Fibroblast of pulmonary artery (primary cell): ENCODE results near the gene FSHR.

Experiments used
- DNase-seq: peaks from one replicate; pipeline ENCODE4 v3.0.0-alpha.2; 2010; ENCODE audit warnings: low read depth
- H3K4me3 ChIP-seq: replicated peaks from 2 replicates; pipeline ENCODE4 v1.5.1; 2011; ENCODE audit warnings: low read depth, mild to moderate bottlenecking, control low read depth, low read length, moderate library complexity
- CTCF ChIP-seq: IDR thresholded peaks from 2 replicates; pipeline ENCODE4 v1.5.1; 2011; ENCODE audit warnings: mild to moderate bottlenecking, control low read depth, low read length, inconsistent platforms; ENCODE audit errors: missing control alignments

The FSHR gene

DNA sequence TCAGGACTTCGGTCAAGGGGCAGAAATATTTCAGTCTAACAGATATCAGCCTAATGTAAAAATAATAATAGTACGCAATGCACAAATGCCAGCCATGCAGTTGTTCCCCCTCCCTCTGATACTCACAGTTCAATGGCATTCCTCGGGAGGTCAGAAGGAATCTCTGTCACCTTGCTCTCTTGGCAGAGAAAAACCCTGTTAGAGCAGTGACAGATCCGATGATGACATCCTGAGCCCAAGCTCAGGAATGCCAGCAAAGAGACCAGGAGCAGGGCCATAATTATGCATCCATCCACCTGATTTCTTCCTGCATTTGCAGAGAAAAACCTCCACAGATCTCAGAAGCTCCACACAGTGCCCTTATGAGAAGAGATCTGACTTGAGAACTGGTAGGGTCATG is at the start of gene FSHR:
Gene FSHR, minus strand, starts transcription at position 376 of the 400 bp plus-strand sequence. Its CDS starts 98 bp downstream, at position 278.
- DNase-seq, result no peak
- H3K4me3 ChIP-seq, result no peak within 1 kb of the TSS
- TF ChIP-seq CTCF, result no peak

GRCh38 chr2:49199266-49199665 is 45.0 kb upstream of the FSHR start:
- no peak for DNase-seq
- TF ChIP-seq CTCF, result no peak
- no peak overlapping the region for H3K4me3 ChIP-seq

DNA sequence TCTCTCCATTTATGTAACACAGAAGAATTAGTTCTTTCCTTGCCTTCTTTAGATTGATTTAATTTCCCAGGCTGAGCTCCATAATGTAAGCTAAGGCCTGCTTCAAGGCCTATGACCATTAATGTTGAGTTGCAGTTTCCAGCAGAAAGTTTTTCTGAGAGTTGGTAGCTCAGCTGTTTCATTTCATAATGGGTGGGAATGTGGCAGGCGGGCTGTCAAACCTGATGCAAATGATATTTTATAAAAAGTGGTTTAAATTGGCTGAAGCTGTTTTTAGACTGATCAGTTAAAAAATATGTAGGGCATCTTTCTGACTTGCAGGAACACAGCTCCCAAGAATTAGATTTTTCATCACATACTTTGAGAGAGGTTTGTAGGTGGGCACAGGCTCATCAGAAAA is 40.4 kb upstream of the FSHR start:
- no peak overlapping the region for H3K4me3 ChIP-seq
- DNase-seq, result no peak
- no peak for TF ChIP-seq CTCF

DNA sequence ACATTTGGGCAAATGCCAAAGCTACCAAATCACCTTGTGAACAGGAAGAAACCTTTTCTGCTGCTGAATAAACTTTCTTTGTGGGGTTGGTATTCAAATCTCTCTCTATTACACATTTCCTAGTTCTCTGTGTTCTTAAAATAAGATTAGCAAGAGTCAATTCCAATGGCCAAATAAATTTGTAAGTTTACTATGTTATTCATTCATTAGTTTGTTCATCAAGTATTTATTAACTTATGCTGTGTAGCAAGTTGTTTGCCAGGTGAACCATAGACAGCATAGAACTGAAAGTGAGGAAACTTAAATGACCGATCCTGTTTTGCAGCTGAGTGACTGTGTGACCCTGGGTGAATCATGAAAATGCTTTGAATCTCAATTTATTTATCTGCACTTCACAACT is 37.7 kb upstream of the FSHR start:
- DNase-seq, result no peak
- no peak for TF ChIP-seq CTCF
- no peak overlapping the region for H3K4me3 ChIP-seq

GRCh38 chr2:49189512-49190225 is 35.4 kb upstream of the FSHR start:
- no peak for TF ChIP-seq CTCF
- DNase-seq, result no peak
- H3K4me3 ChIP-seq, result no peak overlapping the region

DNA sequence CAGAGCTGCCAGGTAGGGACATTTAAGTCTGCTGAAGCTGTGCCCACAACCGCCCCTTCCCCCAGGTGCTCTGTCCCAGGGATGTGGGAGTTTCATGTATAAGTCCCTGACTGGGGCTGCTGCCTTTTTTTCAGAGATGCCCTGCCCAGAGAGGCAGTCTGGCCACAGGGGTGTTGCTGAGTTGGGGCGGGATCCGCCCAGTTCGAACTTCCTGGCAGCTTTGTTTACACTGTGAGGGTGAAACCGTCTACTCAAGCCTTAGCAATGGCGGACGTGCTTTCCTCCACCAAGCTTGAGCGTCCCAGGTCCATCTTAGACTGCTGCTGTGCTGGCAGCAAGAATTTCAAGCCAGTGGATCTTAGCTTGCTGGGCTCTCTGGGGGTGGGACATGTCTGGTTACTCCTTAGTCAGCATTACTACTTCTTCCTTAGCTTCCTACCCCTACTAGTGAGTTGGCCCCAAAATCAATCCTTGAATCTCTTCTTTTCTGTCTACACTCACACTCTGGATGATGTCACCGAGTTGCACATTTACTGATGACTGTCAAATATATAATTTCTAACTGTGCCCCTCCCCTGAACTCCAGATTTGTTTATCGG is 31.8 kb upstream of the FSHR start:
- no peak for DNase-seq
- H3K4me3 ChIP-seq, result no peak overlapping the region
- TF ChIP-seq CTCF, result no peak

- DNase-seq, result no peak
- no peak overlapping the region for H3K4me3 ChIP-seq
- TF ChIP-seq CTCF, result no peak
Observed at GRCh38 chr2:49178656-49179055, 24.3 kb upstream of the FSHR start.
